Measurements from ENCODE around the gene ITM2C.
A peak's percentile ranks its signal among the peaks of the same experiment; 100 is the strongest.

The ITM2C gene

GRCh38 chr2:230908092-230908594 lies 43.4 kb downstream of the ITM2C start:
- Mint-ChIP-seq H3K4me1 (peaks cover 75% of the 10 kb centered on the region), H3K27me3 (ENCODE audit: low read depth, poor library complexity) (peaks cover 7% of the 10 kb centered on the region), H3K9me3 (no peaks in the 10 kb centered on the region), H3K4me3 (peak overlapping the region; percentile 62), H3K36me3 (ENCODE audit: low read depth) (no peaks in the 10 kb centered on the region), H3K27ac (peak overlapping the region; percentile 93)
- TF ChIP-seq, protein P1, sequence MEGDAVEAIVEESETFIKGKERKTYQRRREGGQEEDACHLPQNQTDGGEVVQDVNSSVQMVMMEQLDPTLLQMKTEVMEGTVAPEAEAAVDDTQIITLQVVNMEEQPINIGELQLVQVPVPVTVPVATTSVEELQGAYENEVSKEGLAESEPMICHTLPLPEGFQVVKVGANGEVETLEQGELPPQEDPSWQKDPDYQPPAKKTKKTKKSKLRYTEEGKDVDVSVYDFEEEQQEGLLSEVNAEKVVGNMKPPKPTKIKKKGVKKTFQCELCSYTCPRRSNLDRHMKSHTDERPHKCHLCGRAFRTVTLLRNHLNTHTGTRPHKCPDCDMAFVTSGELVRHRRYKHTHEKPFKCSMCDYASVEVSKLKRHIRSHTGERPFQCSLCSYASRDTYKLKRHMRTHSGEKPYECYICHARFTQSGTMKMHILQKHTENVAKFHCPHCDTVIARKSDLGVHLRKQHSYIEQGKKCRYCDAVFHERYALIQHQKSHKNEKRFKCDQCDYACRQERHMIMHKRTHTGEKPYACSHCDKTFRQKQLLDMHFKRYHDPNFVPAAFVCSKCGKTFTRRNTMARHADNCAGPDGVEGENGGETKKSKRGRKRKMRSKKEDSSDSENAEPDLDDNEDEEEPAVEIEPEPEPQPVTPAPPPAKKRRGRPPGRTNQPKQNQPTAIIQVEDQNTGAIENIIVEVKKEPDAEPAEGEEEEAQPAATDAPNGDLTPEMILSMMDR (IDR thresholded peaks at IDR 0.05) = no peak
- no peak for DNase-seq

- Mint-ChIP-seq H3K36me3 (ENCODE audit: low read depth) (no peaks in the 10 kb centered on the region), H3K27ac (peak overlapping the region; percentile 93), H3K4me3 (peak overlapping the region; percentile 25), H3K9me3 (no peaks in the 10 kb centered on the region), H3K4me1 (peaks cover 77% of the 10 kb centered on the region), H3K27me3 (ENCODE audit: low read depth, poor library complexity) (peaks cover 7% of the 10 kb centered on the region)
- TF ChIP-seq, protein P1 (IDR thresholded peaks at IDR 0.05) = no peak
- DNase-seq = peak; percentile 31
Observed at GRCh38 chr2:230908595-230909191, 44.0 kb downstream of the ITM2C start.

DNA sequence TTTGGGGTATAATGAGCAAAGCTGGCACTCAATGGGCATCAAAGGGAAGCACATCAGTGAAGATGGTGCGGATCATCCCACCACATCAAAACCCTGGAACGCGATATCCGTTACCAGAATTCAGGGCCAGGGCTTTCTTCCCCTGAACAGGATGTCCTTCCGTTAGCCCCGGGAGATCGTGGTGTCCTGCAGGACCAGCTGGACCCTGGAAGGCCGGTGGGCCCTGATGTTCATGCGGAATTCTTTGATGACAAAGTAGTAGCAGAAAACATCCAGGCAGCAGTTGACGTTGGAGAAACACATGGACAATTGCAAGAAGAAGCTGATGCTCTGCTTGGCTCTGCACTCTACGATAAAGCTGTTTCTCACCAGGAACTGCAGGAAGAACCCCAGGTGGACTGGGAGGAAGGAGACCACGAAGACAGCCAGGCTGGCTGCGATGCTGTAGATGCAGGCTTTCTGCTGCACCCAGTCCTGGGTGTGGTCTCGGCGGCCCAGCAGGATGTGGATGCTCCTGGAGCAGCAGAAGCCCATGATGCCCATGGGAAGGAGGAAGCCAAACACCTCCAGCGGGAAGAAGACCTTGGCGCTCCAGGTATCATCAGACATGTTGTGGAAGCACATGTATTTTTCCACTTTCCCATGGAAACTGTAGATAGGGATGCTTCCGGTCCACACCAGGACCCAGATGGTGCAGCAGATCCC lies 45.3 kb downstream of the ITM2C start:
- no peak for DNase-seq
- peaks cover 75% of the 10 kb centered on the region for H3K4me1 Mint-ChIP-seq
- H3K36me3 Mint-ChIP-seq (ENCODE audit: low read depth) = no peaks in the 10 kb centered on the region
- H3K4me3 Mint-ChIP-seq = no peak overlapping the region
- TF ChIP-seq, protein P1 (IDR thresholded peaks at IDR 0.05) = no peak
- peaks cover 4% of the 10 kb centered on the region for H3K27me3 Mint-ChIP-seq (ENCODE audit: low read depth, poor library complexity)
- H3K27ac Mint-ChIP-seq = no peak overlapping the region
- no peaks in the 10 kb centered on the region for H3K9me3 Mint-ChIP-seq

DNA sequence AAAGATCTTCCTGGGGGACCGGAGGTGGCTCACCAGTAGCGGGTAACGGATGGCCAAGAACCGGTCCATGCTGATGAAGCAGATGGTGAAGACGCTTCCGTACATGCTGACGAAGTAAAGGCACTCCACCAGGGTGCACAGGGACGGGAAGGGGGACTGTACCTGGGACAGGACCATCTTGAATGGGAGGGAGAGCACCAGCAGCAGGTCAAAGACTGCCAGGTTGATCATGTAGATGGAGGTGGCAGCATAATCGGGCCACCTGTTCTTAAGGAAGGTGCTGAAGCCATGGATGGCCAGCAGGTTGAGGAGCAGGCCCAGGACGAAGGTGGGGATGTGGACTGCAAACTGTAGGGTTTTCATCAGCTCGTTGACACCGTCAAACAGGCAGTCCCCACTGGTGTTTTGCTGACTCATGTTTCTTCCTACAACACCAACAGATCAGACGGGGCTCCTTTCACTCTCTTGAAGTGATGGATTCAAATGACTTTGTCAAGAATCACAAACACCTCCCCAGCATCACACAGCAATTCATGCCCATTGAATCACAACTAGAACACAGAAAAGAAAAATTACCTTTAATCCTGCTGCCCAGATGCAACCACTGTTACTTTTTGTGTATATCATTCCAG lies 45.9 kb downstream of the ITM2C start:
- H3K4me1 Mint-ChIP-seq = peaks cover 73% of the 10 kb centered on the region
- no peak overlapping the region for H3K27ac Mint-ChIP-seq
- H3K4me3 Mint-ChIP-seq = no peak overlapping the region
- no peaks in the 10 kb centered on the region for H3K9me3 Mint-ChIP-seq
- DNase-seq = no peak
- TF ChIP-seq, protein P1 (IDR thresholded peaks at IDR 0.05) = no peak
- H3K36me3 Mint-ChIP-seq (ENCODE audit: low read depth) = no peaks in the 10 kb centered on the region
- peaks cover 4% of the 10 kb centered on the region for H3K27me3 Mint-ChIP-seq (ENCODE audit: low read depth, poor library complexity)

- H3K4me3 Mint-ChIP-seq = no peak overlapping the region
- DNase-seq = no peak
- no peak overlapping the region for H3K27ac Mint-ChIP-seq
Observed at GRCh38 chr2:230912046-230912445, 47.3 kb downstream of the ITM2C start.

More at GRCh38 chr2:230912046-230912445, 47.3 kb downstream of the ITM2C start:
- no peaks in the 10 kb centered on the region for H3K9me3 Mint-ChIP-seq
- H3K36me3 Mint-ChIP-seq (ENCODE audit: low read depth) = no peaks in the 10 kb centered on the region
- peaks cover 4% of the 10 kb centered on the region for H3K27me3 Mint-ChIP-seq (ENCODE audit: low read depth, poor library complexity)
- H3K4me1 Mint-ChIP-seq = peaks cover 71% of the 10 kb centered on the region
- TF ChIP-seq, protein P1 (IDR thresholded peaks at IDR 0.05) = no peak

All from nephron progenitor cell (in vitro differentiated cells).